HAP-1 (cell line): Measurements from ENCODE around the gene LEUTX.

Source experiments
- DNase-seq, 2 experiments: peaks; one replicate each; pipeline ENCODE4 v3.0.0-alpha.2; 2016 to 2020; ENCODE audit warnings: low spot score in 2 of 2
- H3K27me3 ChIP-seq: fragments of 250-450 bp; sonication (Bioruptor Pico); 2 replicates; pipeline ENCODE4 v1.5.1; 2020; ENCODE audit warnings: low read depth, mild to moderate bottlenecking, moderate library complexity
- H3K36me3 ChIP-seq: fragments of 250-450 bp; sonication (Bioruptor Pico); replicated peaks from 2 replicates; pipeline ENCODE4 v1.5.1; 2020; ENCODE audit warnings: mild to moderate bottlenecking
- H3K4me1 ChIP-seq: fragments of 250-450 bp; sonication (Bioruptor Pico); 2 replicates; pipeline ENCODE4 v1.5.1; 2020; ENCODE audit warnings: mild to moderate bottlenecking
- H3K4me3 ChIP-seq: fragments of 250-450 bp; sonication (Bioruptor Pico); 2 replicates; pipeline ENCODE4 v1.5.1; 2020; ENCODE audit warnings: mild to moderate bottlenecking, moderate library complexity
- H3K9me3 ChIP-seq: fragments of 250-450 bp; sonication (Bioruptor Pico); 2 replicates; pipeline ENCODE4 v1.5.1; 2020; ENCODE audit warnings: mild to moderate bottlenecking, moderate library complexity
- in situ Hi-C: fragments of 300-500 bp; cut with MboI; formaldehyde crosslinking; loops from 3 replicates; pipeline ENCODE4 v1.14.3; 2020; ENCODE audit warnings: low sequenced_read_pairs, inconsistent platforms, mixed read lengths

The LEUTX gene

DNA sequence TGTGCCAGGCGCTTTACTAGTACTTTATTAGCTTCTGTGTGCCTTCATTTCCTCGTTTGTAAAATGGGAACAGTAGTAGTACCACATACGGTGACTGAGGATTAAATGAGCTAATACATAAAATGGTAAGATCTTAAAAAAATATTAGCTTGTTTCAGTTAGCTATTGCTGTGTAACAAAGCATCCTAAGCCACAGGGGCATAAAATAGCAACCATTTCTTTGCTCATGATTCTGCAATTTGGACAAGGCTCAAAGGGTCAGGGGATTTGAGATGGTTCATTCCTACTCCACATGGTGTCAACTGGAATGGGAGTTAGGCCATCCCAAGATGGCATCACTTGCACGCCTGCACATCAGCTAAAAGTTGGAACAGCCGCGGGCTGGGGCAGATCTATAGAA is 42.0 kb downstream of the LEUTX start:
- no peak for DNase-seq
- H3K36me3 ChIP-seq, result peaks cover 9% of the 10 kb centered on the region
- in situ Hi-C loops, result no loop called here

DNA sequence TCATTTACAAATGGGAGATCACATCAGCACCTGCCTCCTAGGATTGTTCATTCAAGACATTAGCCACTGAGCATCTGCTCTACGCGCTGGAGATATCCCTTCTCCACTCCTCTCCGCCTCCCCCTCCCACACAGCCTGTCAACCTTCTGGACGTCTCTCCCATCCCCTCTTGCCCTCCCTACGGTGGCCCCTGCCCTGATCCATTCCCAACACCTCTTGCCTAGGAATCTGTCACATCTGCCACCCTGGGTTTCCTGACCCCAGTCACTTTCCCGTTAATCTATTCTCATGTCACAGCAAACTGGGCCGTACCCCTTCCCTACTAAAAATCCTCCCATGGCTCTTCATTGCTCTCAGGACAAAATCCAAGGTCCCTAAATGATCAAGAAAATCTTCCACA is 45.0 kb downstream of the LEUTX start:
- Histone ChIP-seq H3K4me3 (no peak overlapping the region), H3K36me3 (peaks cover 31% of the 10 kb centered on the region), H3K9me3 (no peaks in the 10 kb centered on the region), H3K4me1 (no peaks in the 10 kb centered on the region), H3K27me3 (no peaks in the 10 kb centered on the region)
- in situ Hi-C loops, result no loop called here
- DNase-seq, result no peak

More for the DNA sequence above, 42.0 kb downstream of the LEUTX start:
- no peak overlapping the region for H3K4me3 ChIP-seq
- no peaks in the 10 kb centered on the region for H3K9me3 ChIP-seq
- H3K4me1 ChIP-seq, result no peaks in the 10 kb centered on the region
- no peaks in the 10 kb centered on the region for H3K27me3 ChIP-seq

DNA sequence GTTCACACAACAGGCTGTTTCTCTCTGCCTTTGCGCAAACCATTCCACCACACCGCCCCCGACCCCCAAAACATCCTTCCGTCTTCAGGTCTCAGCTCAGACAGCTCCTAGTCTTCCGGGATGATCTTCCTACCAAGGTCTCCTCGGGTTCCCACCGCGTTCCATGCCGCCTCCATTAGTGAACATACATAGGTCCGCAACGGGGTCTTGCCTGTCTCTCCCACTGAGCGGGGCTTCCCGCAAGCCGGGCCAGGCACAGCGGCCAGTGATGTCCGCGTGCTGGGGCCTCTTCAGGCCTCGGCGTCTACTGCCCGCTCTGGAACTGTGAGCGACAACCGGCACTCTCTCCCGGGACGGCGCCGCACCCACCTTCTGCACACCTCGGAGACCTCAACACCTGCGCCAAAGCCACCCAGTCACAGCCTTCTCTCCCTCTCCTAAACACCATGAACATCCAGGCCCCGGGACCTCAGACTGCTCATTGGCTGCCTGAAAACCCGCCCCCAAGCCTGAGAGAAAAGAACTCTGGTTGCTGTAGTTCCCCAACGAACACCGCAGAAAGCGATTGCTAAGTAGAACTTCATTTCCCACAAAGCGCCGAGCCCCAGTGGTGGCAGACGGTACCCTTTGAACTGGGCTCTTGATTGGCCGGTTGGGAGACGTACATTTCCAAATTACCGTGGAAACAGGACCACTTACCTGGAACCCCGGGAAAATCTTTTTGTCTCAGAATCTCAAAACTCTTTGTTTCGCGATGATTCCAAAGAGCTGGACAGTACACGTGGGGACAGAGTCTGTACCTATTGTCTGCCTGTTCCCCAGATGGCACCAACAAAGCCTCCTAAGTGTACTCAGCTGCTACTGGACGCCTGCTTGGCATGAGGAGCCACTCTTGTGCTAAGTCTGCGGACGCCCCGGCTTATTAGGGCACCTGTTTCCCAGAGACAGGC is 45.8 kb downstream of the LEUTX start:
- no peak for DNase-seq
- Histone ChIP-seq H3K9me3 (no peaks in the 10 kb centered on the region), H3K4me1 (no peaks in the 10 kb centered on the region), H3K4me3 (no peak overlapping the region), H3K36me3 (peaks cover 34% of the 10 kb centered on the region), H3K27me3 (no peaks in the 10 kb centered on the region)
- in situ Hi-C loops, result no loop called here

DNA sequence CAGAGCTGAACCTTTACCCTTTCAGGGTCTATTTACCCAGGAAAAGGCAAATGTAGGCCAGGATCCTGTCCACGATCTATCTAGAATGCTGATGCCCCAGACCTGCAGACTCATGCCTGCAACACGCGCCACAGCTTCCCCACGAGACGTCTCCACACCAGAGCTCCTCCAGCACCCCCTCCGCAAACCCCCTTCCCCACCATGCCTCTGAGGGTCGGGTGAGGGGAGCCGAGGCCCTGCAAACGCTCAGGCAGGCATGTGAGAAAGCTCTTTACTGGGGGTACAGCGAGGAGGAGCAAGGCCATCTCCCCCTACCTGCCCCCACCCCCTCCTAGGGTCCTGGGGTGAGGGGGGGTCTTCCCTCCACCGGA is 46.4 kb downstream of the LEUTX start:
- no peak for DNase-seq
- peaks cover 40% of the 10 kb centered on the region for H3K36me3 ChIP-seq
- no peaks in the 10 kb centered on the region for H3K9me3 ChIP-seq
- no peak overlapping the region for H3K4me3 ChIP-seq
- in situ Hi-C loops, result no loop called here
- no peaks in the 10 kb centered on the region for H3K4me1 ChIP-seq
- H3K27me3 ChIP-seq, result no peaks in the 10 kb centered on the region

DNA sequence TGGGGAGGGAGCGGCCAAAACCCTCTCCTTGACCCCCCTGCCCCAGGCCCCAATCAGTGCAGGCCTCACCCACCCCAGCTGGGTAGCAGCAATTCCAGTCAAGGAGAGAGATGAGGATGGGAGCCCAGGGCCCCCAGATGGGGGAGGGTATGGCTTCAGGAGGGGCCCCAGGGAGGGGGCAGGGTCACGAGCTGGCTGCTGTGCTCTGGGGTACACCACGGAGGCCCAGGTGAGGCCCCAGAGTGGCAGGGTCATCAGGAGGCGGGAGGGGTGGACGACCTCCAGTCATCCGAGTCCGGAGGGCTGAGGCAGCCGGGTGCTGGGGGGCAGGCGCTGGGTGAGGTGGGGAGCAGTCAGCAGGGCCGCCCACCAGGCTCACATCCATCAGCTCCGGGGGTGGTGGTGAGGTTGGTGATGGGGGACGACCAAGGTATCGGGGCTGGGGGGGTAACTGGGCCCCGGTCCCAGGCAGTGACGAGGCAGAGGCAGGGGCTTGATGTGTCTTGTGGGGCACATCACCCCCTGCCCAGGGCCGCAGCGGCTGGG is 47.0 kb downstream of the LEUTX start:
- in situ Hi-C loops, result no loop called here
- no peak for DNase-seq
- H3K36me3 ChIP-seq, result peaks cover 45% of the 10 kb centered on the region
- no peaks in the 10 kb centered on the region for H3K4me1 ChIP-seq
- H3K9me3 ChIP-seq, result no peaks in the 10 kb centered on the region
- H3K4me3 ChIP-seq, result no peak overlapping the region
- H3K27me3 ChIP-seq, result no peaks in the 10 kb centered on the region

DNA sequence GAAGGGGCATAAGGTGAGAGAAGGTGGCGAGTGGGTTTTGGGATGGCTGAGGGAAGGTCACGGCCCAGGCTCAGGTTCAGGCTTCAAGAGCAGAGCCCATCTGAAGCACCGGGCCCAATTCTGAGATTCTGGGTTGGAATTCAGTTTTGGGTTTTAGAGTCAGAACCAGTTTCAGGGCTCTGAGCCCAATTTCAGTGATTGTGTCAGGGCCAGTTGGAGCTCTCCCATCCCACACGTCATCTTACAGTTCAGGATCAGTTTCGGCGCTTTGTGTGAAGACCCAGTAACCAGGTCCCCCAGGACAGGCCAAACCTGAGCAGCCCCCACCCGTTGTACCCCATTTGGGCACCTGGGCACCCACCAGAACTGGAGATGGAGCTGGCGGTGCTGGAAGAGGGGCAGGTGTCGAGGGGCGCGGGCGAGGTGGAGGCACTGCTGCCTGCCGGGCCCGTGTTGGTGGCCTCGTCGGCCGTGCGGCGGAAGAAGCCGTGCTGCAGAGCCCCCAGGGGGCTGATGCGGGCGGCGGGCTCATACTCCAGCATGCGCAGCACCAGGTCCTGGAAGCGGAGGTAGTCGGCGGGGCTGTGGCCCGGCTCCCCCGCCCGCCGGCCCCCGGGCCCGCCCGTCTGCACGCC is 47.8 kb downstream of the LEUTX start:
- in situ Hi-C loops, result no loop called here
- no peaks in the 10 kb centered on the region for H3K4me1 ChIP-seq
- peaks cover 53% of the 10 kb centered on the region for H3K36me3 ChIP-seq
- DNase-seq, result no peak
- no peaks in the 10 kb centered on the region for H3K27me3 ChIP-seq
- H3K9me3 ChIP-seq, result no peaks in the 10 kb centered on the region
- H3K4me3 ChIP-seq, result no peak overlapping the region

DNA sequence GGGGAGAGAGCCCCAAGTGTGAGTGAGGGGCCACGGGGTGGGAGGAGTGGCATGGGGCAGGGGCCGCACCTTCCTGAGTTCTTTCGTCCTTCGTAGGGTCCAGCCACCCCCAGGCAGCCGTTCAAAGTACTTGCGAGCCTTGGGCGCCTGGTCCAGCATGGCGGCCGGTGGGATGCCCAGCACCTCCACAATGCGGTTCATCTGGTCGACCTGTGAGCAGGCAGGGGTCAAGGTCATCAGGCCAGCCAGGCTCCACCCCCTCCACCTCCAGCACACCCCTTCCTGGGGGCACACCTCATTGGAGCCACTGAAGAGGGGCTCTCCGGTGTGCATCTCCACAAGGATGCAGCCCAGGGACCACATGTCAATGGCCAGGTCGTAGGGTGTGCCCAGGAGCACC is 48.6 kb downstream of the LEUTX start:
- Histone ChIP-seq H3K36me3 (peaks cover 57% of the 10 kb centered on the region), H3K4me3 (no peak overlapping the region), H3K27me3 (no peaks in the 10 kb centered on the region), H3K4me1 (no peaks in the 10 kb centered on the region), H3K9me3 (no peaks in the 10 kb centered on the region)
- in situ Hi-C loops, result no loop called here
- DNase-seq, result no peak

DNA sequence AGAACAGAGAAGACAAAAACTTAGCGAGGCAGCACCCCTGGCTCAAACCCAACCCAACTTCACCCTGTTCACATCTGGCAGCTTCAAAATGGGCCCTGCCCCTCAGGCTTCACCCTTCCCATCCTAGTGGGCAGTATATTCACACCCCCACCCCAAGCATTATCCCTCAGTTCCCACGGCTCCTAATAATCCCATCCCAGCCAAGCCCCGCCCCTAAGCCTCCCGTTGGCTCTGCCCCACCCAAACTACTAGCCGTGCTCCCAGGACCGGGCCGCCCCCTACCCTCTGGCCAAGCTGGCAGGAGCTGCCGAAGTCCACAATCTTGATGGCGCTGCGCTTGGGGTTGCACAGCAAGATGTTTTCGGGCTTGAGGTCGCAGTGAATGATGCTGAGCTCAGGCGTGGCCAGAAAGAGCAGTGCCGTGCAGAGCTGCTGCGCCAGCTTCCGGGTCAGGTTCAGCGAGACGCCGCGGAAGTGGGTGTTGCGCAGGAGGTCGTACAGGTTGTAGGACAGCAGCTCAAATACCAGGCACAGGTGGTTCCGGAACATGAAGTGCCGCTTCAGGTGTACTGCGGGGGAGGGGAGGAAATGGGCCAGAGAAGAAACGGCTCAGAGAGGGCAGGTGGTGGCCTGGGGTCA is 49.5 kb downstream of the LEUTX start:
- Histone ChIP-seq H3K4me3 (no peak overlapping the region), H3K27me3 (no peaks in the 10 kb centered on the region), H3K36me3 (peaks cover 62% of the 10 kb centered on the region), H3K9me3 (no peaks in the 10 kb centered on the region), H3K4me1 (no peaks in the 10 kb centered on the region)
- DNase-seq, result no peak
- in situ Hi-C loops, result no loop called here

DNA sequence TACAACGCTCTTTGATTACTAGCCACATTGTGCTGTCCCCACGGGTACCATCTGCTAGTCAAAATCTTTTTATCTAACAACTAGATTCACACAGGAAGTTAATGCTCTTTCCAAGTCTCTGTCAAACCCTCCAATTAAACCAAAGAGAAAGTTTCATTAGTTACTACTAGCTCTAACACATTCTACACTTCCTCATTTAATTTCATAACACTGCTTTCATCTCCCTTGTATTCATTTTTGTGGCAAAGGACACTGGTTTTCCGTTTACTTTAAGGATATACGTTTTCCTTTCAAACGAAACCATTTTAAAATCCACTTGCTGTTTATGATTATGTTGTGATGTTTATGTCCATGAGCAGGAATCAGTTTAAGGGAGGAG is 50.0 kb downstream of the LEUTX start:
- in situ Hi-C loops, result no loop called here
- no peaks in the 10 kb centered on the region for H3K9me3 ChIP-seq
- H3K4me3 ChIP-seq, result no peak overlapping the region
- no peaks in the 10 kb centered on the region for H3K4me1 ChIP-seq
- H3K36me3 ChIP-seq, result peaks cover 64% of the 10 kb centered on the region
- no peak for DNase-seq
- H3K27me3 ChIP-seq, result no peaks in the 10 kb centered on the region

DNA sequence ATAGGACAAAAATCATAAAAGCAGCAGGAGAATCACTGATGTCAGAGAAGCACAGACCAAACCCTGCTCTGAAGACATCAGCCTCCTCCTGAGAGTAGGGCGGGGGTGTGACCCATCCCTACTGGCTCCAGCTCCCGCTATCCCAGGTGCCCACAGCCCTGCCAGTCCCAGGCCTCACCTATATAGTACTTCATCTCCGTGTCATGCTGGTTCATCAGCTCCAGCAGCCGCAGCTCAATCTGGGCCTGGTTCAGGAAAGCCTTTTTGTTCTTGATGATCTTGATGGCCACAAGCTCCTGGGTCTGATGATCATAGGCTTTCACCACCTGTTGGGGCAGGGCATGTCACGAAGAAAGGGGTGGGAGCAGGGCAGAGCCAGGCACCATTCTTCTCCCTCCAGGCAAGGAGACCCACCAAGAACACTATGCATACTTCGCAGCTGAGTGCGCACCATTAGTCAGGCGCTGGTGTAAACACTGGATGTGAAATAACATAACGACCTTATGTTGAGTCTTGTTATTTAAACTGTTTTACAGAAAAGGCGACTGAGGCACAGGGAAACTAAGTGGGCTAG is 51.1 kb downstream of the LEUTX start:
- no peak for DNase-seq
- Histone ChIP-seq H3K36me3 (peaks cover 72% of the 10 kb centered on the region), H3K4me3 (no peak overlapping the region), H3K9me3 (no peaks in the 10 kb centered on the region), H3K4me1 (no peaks in the 10 kb centered on the region), H3K27me3 (no peaks in the 10 kb centered on the region)
- in situ Hi-C loops, result no loop called here

DNA sequence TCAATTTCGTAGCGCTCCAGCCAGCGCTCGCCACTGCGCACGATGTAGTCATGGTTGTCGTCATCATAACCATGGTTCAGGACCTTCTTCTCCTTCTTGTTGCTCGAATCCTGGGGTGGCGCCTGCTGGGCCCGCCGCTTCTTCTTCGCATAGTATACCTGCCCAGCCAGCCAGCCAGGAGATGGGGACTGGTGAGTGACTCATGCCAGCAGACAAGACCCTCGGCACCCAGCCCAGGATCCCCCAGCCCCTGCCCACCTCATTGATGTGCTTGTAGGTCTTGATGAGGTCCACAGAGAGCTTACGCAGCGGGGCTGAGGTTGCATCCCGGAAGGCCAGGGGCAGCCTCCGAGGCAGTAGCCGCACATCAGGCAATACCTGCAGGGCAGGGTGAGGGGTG is 51.8 kb downstream of the LEUTX start:
- in situ Hi-C loops, result no loop called here
- no peak for DNase-seq
- Histone ChIP-seq H3K27me3 (no peaks in the 10 kb centered on the region), H3K4me1 (no peaks in the 10 kb centered on the region), H3K4me3 (no peak overlapping the region), H3K36me3 (peaks cover 75% of the 10 kb centered on the region), H3K9me3 (no peaks in the 10 kb centered on the region)

DNA sequence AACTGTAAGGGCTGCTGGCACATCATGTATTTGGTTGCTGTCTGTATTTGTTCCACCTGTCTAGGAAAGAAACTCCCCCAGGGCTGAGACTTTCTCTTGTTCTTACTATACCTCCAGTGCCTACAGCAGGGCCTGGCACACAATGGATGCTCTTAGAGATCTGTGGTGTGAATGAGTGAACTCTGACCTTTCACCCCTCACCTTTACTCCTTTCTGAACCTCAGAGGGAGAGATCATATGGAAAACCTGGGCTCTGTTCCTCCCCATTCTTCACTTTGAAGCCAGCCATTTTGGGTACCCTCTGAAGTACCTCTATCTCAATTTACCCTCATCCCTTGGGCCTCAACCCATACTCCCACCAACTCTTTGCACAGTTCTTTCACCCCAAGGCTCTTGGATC is 52.2 kb downstream of the LEUTX start:
- DNase-seq, result no peak
- Histone ChIP-seq H3K9me3 (no peaks in the 10 kb centered on the region), H3K27me3 (no peaks in the 10 kb centered on the region), H3K4me1 (no peaks in the 10 kb centered on the region), H3K4me3 (no peak overlapping the region), H3K36me3 (peaks cover 75% of the 10 kb centered on the region)
- in situ Hi-C loops, result no loop called here

DNA sequence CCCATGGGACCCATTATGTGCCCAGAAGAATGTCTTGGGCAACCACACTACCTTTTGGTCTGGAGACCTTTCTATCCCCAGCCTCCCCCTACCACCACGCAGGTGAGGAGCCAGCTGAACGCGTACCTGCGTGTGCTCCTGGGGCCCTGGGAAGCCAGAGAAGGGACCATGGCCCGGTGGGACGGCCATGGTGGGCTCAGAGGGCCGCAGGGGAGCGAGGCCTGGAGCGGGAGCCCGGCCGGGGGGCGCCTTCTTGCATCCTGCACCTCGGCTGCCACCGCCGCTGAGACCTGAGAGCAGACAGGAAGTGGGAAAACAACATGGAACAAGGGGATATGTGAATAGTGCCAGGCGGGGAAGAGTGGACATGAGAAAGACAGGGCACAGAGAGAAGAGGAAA is 53.0 kb downstream of the LEUTX start:
- in situ Hi-C loops, result no loop called here
- DNase-seq, result no peak
- Histone ChIP-seq H3K4me1 (no peaks in the 10 kb centered on the region), H3K9me3 (no peaks in the 10 kb centered on the region), H3K27me3 (no peaks in the 10 kb centered on the region), H3K36me3 (peaks cover 76% of the 10 kb centered on the region), H3K4me3 (no peak overlapping the region)
